GM18519 (cell line): ENCODE measurements around the gene HOXD4.

ENCODE experiments used
- ATAC-seq: cut with Tn5 transposase; IDR thresholded peaks from one replicate; pipeline ENCODE4 v1.9.1; 2021; ENCODE audit warnings: mild to moderate bottlenecking, moderate library complexity; ENCODE audit not compliant: unreplicated experiment, low FRiP score

HOXD4 gene

DNA sequence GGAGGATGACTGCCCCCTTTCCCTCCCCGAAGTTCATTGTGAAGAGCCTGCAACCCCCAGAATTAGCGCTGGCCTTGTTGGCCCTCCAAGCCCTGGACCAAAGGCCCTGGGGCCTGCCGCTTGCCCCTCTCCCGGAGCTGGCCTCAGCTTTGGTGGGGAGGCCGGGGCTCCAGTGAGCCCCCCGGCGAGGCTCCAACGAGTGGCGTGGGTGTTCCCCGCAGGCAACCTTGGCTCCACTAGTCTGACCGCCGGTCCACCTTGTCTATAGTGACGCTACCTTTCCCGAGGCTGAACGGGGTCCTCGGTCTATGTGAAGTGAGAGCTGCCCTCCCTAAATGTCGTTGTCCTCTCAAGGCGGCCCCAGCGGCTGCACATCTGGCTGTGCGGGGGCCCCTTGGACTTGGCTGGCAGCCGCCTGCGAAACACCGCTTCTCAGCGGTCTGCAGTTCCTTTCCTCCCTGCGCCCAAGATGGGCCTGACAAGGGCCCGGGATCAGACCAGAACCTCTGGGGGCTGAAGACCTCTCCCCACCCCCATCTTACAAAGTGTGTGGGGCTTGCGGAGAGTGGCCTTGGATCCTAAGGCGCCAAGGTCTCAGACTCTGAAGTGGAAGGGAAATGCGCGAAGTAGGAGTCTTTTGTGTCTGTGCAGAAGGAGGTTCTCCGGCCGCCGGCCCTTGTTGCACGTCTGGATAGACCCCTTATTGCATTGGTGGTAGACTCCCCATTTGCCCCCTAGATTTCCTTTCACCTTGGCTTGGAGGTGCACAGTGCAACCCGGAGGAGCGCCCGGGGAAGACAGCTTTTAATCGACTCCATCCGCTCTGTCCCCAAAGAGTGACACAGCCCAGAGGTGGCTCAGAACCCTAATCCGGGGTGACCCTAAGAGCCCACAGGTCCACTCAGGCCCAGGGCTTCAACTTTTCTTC is 38.7 kb upstream of the HOXD4 start:
- no peak for ATAC-seq

- no peak for ATAC-seq
These were observed 37.0 kb upstream of the HOXD4 start for GRCh38 chr2:176114120-176114929.

DNA sequence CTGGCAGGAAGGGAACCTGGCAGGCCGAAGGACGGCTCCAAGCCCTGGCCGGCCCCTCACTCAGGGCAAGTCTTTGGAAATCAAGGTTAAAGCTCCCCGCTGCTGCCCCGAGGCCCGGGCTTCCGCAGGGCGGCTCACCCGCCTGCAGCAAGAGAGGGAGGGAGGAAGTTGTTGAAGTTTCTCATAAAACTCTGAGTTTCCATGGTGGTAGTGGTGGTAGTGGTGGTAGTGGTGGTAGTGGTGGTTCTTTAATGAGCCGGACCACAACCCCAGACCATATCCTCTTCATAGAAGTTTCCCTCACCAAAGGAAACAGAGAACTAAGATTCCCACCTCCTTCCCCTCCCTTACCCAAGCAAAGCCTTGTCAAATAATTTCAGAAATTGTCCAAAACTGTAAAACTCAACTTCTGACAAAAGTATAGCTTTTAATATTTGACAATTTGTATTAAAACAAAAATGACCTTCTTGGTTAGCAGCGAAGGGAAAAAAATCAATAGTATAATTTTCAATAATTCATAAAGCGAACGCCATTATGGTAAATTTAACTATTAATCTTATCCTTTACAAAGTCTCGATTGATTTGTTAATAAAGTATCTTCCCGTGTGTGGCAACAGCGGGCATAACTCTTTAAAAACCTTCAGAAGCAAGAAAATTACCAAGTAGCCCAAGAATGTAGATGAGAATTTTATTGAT is 36.3 kb upstream of the HOXD4 start:
- ATAC-seq, result no peak

DNA sequence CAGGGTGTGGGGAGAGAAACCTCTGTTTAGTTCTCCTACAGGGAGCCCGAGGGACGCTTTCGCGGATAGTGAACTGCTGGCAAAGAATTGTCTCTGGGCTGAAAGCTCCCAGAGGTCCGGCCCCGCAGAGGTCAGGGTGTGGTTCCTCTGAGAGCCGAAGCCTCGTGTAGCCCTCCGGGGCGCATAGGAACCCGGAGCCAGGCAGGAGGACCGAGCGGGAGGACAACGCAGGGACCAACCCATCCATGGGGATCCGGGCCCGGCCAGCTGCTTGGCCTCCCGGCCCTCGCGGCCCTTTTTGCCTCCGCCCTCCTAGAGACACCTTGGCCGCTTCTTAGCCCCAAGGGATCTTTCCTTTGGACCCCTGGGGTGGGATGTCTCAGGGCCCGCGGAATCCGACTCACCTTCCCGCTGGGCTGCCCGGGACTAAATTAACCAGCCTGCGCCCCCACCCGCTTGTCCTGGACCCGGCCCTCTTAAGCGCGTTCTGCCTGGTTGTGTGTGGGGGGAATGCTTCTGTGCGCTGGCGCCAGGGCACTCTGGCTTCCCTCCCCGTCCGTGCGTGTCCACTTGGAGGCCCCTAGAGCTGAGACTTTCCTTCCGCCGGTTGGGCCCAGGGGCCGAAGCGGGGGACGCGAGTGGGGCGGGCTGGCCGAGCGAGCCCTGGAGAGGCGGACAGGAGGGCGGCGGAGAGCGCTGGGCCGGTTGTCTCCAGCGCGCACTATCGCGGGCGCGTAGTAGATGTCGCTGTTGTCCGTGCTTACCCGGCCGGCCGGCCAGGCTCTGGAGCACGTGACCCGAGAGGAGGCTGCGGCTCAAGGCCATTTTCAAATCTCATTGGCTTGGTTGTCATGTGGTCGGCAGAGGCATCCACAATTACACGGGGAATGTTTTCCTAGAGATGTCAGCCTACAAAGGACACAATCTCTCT is 35.2 kb upstream of the HOXD4 start, which contains the start of gene HOXD10:
TSS of gene HOXD10 (plus strand) at position 896 of the 931 bp plus-strand sequence. CDS start 56 bp downstream, outside the sequence.
- no peak for ATAC-seq

DNA sequence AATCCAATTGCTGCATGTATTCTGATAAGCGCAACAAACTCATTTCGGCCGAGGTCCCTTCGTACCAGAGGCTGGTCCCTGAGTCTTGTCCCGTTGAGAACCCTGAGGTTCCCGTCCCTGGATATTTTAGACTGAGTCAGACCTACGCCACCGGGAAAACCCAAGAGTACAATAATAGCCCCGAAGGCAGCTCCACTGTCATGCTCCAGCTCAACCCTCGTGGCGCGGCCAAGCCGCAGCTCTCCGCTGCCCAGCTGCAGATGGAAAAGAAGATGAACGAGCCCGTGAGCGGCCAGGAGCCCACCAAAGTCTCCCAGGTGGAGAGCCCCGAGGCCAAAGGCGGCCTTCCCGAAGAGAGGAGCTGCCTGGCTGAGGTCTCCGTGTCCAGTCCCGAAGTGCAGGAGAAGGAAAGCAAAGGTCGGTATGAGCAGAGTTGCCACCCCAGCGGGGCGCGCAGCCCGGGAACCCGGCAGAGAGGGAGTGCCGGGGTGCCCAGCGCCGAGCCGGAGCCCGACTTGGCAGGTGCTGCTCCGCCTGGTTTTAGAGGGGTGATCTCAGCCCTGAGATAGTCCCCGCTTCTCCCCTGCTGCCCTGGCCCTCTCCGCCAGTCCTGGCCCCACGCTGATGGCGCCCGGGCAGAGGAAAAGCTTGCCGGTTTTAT is 34.1 kb upstream of the HOXD4 start:
- no peak for ATAC-seq

- no peak for ATAC-seq
These were observed 33.5 kb upstream of the HOXD4 start for GRCh38 chr2:176117823-176118371.

DNA sequence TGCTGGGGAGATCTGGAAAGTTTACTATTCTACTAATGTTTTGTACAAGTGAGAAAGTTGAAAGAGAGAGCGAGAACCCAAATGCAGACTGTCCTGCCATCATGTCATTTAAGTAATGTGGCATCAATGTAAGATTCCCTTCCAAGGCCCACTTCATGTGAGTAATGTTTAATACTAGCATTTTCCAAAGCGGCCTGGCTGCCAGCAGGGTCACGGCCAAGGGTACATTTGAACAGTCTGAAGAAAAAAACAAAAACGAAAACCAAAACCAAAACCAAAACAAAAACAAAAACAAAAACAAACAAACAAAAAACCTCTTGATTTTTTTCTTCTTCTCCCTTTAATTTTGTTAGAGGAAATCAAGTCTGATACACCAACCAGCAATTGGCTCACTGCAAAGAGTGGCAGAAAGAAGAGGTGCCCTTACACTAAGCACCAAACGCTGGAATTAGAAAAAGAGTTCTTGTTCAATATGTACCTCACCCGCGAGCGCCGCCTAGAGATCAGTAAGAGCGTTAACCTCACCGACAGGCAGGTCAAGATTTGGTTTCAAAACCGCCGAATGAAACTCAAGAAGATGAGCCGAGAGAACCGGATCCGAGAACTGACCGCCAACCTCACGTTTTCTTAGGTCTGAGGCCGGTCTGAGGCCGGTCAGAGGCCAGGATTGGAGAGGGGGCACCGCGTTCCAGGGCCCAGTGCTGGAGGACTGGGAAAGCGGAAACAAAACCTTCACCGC is 32.6 kb upstream of the HOXD4 start:
- no peak for ATAC-seq

GRCh38 chr2:176120364-176121189 is 30.8 kb upstream of the HOXD4 start:
- no peak for ATAC-seq

DNA sequence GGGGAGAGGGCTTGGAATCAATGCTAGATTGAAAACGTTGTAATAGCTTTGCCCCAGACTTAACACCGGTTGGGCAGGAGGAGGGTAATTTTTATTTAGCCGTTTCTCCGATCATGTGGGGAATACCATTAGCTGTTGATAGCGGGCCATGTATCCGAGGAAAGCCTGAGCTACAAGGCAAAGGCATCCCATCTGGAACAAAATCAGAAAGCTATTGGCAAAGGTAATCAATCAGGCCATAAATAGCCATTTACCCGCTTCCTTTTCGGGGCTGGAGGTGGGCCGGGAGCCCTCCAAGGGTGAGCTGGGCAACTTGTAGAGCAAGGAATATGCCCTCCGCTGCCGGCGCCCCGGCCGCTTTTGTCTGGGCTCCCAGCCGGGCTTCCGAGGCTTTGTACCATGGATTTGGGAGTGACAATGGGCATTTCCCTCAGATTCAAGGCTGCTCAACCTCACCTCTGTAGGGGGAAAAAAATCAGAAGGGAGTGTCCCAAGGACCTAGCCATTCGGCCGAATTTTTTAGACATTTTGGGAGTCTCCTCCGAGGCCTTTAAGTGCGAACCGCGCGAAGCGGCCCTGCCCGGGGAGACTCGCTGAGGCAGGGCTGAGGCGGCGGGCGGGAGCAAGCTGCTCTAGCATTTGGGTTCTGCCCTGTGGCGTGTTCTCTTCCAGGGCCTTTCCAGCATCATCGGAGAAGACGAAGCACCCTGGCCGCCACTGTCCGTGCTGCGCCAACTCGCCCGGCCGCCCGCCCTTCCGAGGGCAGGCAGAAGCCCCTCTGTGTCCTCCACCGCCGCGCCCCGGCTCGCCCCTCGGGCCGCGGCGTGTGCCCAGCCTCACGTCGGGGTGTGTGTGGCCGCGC is 29.9 kb upstream of the HOXD4 start:
- no peak for ATAC-seq

GRCh38 chr2:176122052-176122682 is 29.2 kb upstream of the HOXD4 start:
- ATAC-seq, result no peak

- no peak for ATAC-seq
These were observed 28.5 kb upstream of the HOXD4 start, which contains the start of gene HOXD9 for GRCh38 chr2:176122683-176123410. HOXD9 (plus strand) TSS chr2:176122719; CDS start chr2:176122769, 50 bp downstream.

GRCh38 chr2:176123411-176124109 is 27.8 kb upstream of the HOXD4 start:
- no peak for ATAC-seq

- ATAC-seq, result no peak
These were observed 27.0 kb upstream of the HOXD4 start for GRCh38 chr2:176124110-176124946.
